Measurements from ENCODE around the gene CISTR.

Gene CISTR

GRCh38 chr12:53738406-53739213 is 13.2 kb downstream of the CISTR start:
- TF ChIP-seq CTCF (IDR thresholded peaks at IDR 0.05) = no peak

GRCh38 chr12:53737951-53738405 is 13.8 kb downstream of the CISTR start:
- no peak for TF ChIP-seq CTCF (IDR thresholded peaks at IDR 0.05)

GRCh38 chr12:53737093-53737808 is 14.5 kb downstream of the CISTR start:
- no peak for TF ChIP-seq CTCF (IDR thresholded peaks at IDR 0.05)

- no peak for TF ChIP-seq CTCF (IDR thresholded peaks at IDR 0.05)
Observed at GRCh38 chr12:53736592-53736991, 15.2 kb downstream of the CISTR start.

- TF ChIP-seq CTCF (IDR thresholded peaks at IDR 0.05) = no peak
Observed at GRCh38 chr12:53735556-53735955, 16.2 kb downstream of the CISTR start.

- TF ChIP-seq CTCF (IDR thresholded peaks at IDR 0.05) = no peak
Observed at GRCh38 chr12:53734425-53734824, 17.4 kb downstream of the CISTR start.

GRCh38 chr12:53733807-53734200 is 18.0 kb downstream of the CISTR start:
- no peak for TF ChIP-seq CTCF (IDR thresholded peaks at IDR 0.05)

Data from LNCAP (cell line).